VCaP (cell line): ENCODE results near the gene CRIM1.

ENCODE experiments used
- H3K27ac ChIP-seq: fragments of 450-650 bp; 2 replicates; pipeline ENCODE4 v1.5.1; 2017
- TF ChIP-seq, protein P1 (sequence below): fragments of 450-650 bp; conservative IDR thresholded peaks from 2 replicates; pipeline ENCODE4 v1.5.1; 2017; ENCODE audit warnings: mild to moderate bottlenecking, moderate library complexity

CRIM1 gene

DNA sequence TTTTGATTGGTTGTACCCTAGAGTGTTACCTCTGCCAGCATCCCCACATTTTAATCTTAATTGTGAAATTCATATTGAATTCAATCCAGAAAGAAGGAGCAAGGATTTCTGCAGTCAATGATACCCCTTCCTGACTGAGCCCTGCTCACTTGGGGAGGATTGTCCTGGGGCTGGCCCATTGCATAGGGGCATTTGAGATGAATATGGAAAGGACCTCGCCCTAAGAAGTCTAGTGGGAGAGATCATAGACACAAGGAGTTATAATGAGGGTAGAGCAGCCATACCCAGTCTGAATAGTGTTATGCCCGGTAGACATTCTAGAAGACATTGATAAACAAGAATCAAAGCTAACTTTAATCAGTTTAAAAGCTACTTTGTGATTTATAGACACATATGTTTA is 53.8 kb downstream of the CRIM1 start:
- no peak overlapping the region for H3K27ac ChIP-seq
- TF ChIP-seq, protein P1, sequence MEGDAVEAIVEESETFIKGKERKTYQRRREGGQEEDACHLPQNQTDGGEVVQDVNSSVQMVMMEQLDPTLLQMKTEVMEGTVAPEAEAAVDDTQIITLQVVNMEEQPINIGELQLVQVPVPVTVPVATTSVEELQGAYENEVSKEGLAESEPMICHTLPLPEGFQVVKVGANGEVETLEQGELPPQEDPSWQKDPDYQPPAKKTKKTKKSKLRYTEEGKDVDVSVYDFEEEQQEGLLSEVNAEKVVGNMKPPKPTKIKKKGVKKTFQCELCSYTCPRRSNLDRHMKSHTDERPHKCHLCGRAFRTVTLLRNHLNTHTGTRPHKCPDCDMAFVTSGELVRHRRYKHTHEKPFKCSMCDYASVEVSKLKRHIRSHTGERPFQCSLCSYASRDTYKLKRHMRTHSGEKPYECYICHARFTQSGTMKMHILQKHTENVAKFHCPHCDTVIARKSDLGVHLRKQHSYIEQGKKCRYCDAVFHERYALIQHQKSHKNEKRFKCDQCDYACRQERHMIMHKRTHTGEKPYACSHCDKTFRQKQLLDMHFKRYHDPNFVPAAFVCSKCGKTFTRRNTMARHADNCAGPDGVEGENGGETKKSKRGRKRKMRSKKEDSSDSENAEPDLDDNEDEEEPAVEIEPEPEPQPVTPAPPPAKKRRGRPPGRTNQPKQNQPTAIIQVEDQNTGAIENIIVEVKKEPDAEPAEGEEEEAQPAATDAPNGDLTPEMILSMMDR, result no peak

DNA sequence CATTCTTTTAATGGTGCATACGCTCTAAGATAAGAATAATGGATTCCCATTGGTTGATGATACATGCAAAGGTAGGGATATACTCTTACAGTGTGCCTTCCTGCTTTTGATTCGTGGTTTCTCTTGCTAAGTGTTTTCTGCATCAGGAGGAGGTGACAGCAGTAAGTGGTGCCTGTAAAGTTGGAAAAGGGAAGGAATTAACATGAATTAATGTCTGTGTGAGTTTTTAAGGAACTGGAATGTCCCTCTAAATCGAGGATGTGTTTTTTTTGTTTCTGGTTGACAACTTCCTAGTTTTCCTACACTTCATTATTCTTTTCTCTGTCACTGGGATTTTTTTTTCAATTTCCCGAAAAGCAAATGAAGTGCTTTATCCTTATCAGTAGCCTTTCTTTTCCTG is 54.4 kb downstream of the CRIM1 start:
- no peak overlapping the region for H3K27ac ChIP-seq
- TF ChIP-seq, protein P1, result no peak

DNA sequence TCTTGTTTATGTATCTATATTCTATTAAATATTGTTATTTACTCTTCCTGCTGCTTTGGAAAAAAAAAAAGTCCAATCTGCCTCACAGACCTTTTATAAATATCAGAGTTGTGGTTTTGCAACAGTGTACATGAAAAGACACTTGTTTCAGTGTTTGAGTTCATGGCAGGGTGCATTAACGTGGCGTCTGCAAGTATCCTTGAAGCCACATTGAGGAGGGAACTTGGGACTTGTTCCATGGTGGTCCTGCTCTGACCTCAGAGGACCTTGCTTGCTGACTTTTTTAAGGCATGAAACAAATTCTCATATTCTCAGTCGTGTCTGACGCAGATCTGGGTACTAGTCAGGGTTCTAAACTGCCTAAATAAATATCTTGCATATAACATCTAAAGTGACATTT is 55.1 kb downstream of the CRIM1 start:
- no peak overlapping the region for H3K27ac ChIP-seq
- TF ChIP-seq, protein P1, result no peak

DNA sequence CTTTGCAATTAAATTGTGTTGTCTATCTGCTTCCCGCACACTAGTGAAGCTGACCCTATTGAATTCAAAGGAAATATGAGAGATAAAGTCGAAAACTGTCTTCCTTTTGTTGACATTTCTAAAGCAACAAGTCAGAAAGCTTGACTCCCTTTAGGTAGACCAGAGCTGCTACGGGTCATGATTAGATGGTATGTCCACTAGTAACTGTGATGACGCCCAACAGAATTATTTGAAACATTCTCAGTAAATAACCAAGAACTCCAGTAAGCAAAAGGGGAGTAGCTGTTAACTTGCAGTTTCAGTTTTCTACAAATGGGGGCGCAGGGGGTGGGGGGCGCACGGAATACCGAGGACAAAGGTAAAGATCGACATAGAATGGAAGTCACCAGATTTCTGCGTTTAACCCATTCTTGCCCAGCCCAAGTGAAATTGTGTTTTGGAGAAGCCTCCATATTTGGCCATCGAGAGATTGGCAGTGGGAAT is 56.4 kb downstream of the CRIM1 start:
- TF ChIP-seq, protein P1, result no peak
- no peak overlapping the region for H3K27ac ChIP-seq

DNA sequence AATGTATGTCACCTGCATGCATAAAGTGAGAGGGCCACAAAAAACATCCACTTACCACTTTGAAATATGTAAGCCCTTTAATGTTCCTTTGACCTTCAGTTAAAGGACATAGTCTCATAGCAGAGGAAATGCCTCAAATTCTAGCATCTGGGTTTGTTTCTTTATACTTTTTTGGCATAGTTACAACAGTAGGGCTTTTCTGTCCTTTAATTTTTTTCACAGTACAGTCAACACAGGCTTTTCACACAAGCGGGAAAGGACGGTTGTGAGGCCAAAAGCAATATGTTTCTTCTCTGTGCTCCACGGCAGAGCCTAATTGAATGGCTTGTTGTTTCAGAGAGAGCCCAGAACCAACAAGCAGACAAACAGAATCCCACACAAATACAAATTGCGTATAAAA is 57.6 kb downstream of the CRIM1 start:
- TF ChIP-seq, protein P1, result no peak
- H3K27ac ChIP-seq, result no peak overlapping the region

DNA sequence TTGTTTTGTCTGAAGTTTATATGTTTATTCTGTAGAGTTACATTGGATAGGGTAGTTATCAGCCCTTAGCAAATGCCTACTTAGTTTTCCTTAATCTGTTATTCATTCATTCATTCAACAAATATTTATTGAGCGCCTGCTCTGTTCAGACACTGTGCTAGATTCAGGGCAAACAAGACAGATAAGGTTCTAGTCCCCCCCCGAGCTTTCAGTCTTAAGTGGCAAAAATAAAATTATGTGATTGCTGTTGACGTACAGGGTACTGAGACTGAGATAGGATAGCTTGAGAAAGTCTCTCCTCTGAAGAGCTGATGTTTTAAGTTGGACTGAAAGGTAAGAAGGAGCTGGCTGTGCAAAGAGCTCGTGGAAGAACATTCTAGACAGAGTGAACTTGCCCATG is 58.7 kb downstream of the CRIM1 start:
- TF ChIP-seq, protein P1, result no peak
- H3K27ac ChIP-seq, result peak overlapping the region; percentile 92; the same call in 1 of the 2 replicates

DNA sequence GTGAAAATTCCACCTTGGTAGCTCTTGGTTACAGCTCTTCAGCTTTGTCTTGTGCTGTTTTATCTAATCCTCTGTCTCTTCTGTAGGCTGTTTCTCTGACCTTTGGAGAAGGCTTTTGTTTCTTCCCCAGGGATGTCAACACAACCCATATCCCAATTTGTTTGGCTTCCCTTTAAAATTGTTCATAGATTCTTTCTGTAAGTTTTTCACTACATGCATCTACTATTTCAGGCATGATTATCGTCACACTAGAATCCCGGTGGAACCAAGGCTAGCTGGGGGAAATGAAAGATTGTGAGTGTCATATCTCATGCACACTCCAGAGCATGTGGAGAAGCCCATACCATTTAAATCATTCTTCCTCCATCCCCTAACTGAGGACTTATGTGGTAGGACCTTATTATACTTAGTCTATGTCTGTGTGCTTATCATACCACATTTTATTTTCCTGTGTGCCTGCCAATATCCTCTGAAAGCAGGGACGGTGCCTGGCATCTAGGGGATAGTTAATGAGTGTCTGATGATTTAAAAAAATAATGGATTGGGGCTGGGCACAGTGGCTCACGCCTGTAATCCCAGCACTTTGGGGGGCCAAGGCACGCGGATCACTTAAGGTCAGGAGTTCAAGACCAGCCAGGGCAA is 59.9 kb downstream of the CRIM1 start:
- H3K27ac ChIP-seq, result peak overlapping the region; percentile 92
- TF ChIP-seq, protein P1, result no peak
